Naive thymus-derived CD8-positive, alpha-beta T cell (primary cell): ENCODE results near the gene RAB5A. TPM values are rescaled to one million over a fixed set of nuclear protein-coding genes. Genes with fewer than 3 reads are reported as not detected.
"Not testable (repeated sequence)": the region's sequence is repeated elsewhere in the genome, so short reads cannot be mapped to it uniquely, and the experiment has no call there.

Experiments used
- ATAC-seq, 2 donors: fragments of 150-1000 bp; cut with Tn5 transposase in 1 of 2; sonication (Bioruptor Pico), chemical (Tn5 transposase) in 1 of 2; 1 replicate in 1 of 2; 2 replicates in 1 of 2; pipeline ENCODE4 v1.10.0; 2021; ENCODE audit warnings: mild to moderate bottlenecking in 2 of 2, moderate library complexity in 2 of 2
- POLR2A ChIA-PET: fragments of 350-600 bp; sonication (Branson Sonifier 250); formaldehyde crosslinking; loops from one replicate; lab custom pipeline; 2021; ENCODE audit warnings: antibody characterized with exemption; lab: Charles Lee
- DNase-seq, 10 donors: peaks; one replicate each; pipeline versions ENCODE4 v3.0.0 to v3.0.0-alpha.2; 2020 to 2022
- H3K27ac Mint-ChIP-seq, 10 donors: one replicate each; pipeline ENCODE4 v1.8.0; 2020 to 2022; ENCODE audit warnings: mild to moderate bottlenecking in 10 of 10, mixed read lengths in 10 of 10, moderate library complexity in 4 of 10, inconsistent platforms in 1 of 10
- H3K27me3 Mint-ChIP-seq, 5 donors: one replicate each; pipeline ENCODE4 v1.8.0; 2021 to 2022; ENCODE audit warnings: mixed read lengths in 5 of 5
- H3K36me3 Mint-ChIP-seq, 3 donors: one replicate each; pipeline ENCODE4 v1.8.0; 2020 to 2022; ENCODE audit warnings: mixed read lengths in 3 of 3, mild to moderate bottlenecking in 2 of 3, inconsistent platforms in 1 of 3
- H3K4me1 Mint-ChIP-seq, 4 donors: one replicate each; pipeline ENCODE4 v1.8.0; 2021 to 2022; ENCODE audit warnings: mixed read lengths in 4 of 4
- H3K4me3 Mint-ChIP-seq, 10 donors: one replicate each; pipeline ENCODE4 v1.8.0; 2020 to 2022; ENCODE audit warnings: mild to moderate bottlenecking in 10 of 10, mixed read lengths in 10 of 10, moderate library complexity in 6 of 10, inconsistent platforms in 1 of 10
- H3K9me3 Mint-ChIP-seq, 9 donors: one replicate each; pipeline ENCODE4 v1.8.0; 2020 to 2022; ENCODE audit warnings: mixed read lengths in 9 of 9, mild to moderate bottlenecking in 3 of 9, inconsistent platforms in 1 of 9, moderate library complexity in 1 of 9
- polyA plus RNA-seq, 3 donors: library from polyadenylated mRNA; unstranded; fragments of 300-500 nt; fragmentation: Illumina TruSeq; gene quantifications; one replicate each; pipeline ENCODE4 v1.2.3, GENCODE V29; 2021
- total RNA-seq, 8 experiments: library from RNA in 2 of 8; stranded (reverse) in 2 of 8; gene quantifications; one replicate each; pipeline ENCODE4 v1.2.3 and lab custom pipeline; 2021 to 2026

The RAB5A gene
- total and polyA plus RNA-seq, 5 experiments from 2014 or later = 23.9 to 79.4 (median 31.2) TPM

DNA sequence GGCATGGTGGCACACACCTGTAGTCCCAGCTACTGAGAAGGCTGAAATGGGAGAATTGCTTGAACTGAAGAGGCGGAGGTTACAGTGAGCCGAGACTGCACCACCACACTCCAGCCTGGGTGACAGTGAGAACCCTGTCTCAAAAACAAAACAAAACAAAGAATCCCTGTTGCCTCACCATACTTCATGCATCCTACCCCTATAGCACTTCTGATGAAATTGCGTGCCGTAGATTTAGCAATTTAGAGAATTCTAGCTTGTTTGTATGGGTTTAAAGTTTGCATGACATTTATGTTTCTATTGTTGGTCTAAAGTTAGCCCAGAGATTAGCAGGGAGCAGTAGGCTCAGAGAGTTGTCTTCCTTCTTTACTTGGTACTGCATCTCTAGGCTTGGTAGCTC, 7.8 kb downstream of the RAB5A start:
- no peaks in the 10 kb centered on the region for H3K27me3 Mint-ChIP-seq
- peaks cover 23 to 81% (median 66%) of the 10 kb centered on the region in 4 donors for H3K4me1 Mint-ChIP-seq
- ATAC-seq = no peak
- no peak for DNase-seq
- POLR2A ChIA-PET = no interaction called here
- peak overlapping the region in 1 of 10 donors; percentile 29 for H3K4me3 Mint-ChIP-seq
- H3K27ac Mint-ChIP-seq = peak overlapping the region in 2 of 10 donors; percentile 7 to 8
- no peaks in the 10 kb centered on the region for H3K9me3 Mint-ChIP-seq
- peaks cover 0 to 72% (median 18%) of the 10 kb centered on the region in 3 donors for H3K36me3 Mint-ChIP-seq

DNA sequence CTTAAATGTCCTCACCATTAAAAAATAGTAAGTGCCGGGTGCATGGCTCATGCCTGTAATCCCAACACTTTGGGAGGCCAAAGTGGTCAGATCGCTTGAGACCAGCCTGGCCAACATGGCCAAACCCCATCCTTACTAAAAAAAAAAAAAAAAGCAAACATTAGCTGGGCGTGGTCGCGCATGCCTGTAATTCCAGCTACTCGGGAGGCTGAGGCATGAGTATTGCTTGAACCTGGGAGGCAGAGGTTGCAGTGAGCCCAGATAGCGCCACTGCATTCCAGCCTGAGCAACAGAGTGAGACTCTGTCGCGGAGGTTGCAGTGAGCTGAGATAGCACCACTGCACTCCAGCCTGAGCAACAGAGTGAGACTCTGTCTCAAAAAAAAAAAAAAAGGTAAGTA, 10.5 kb downstream of the RAB5A start:
- H3K4me3 Mint-ChIP-seq, DNase-seq, H3K27me3 Mint-ChIP-seq, H3K9me3 Mint-ChIP-seq, ATAC-seq: not testable (repeated sequence)
- H3K36me3 Mint-ChIP-seq = peaks cover 0 to 75% (median 15%) of the 10 kb centered on the region in 3 donors
- H3K27ac Mint-ChIP-seq = peak overlapping the region in 4 of 10 donors; percentile 19 to 72 (median 30)
- POLR2A ChIA-PET = interaction anchor here (1.2 kb wide), 1 partner anchor 10 kb away, joined by 4 read pairs; the partner anchor contains the start of gene RAB5A
- peaks cover 26 to 84% (median 75%) of the 10 kb centered on the region in 4 donors for H3K4me1 Mint-ChIP-seq

DNA sequence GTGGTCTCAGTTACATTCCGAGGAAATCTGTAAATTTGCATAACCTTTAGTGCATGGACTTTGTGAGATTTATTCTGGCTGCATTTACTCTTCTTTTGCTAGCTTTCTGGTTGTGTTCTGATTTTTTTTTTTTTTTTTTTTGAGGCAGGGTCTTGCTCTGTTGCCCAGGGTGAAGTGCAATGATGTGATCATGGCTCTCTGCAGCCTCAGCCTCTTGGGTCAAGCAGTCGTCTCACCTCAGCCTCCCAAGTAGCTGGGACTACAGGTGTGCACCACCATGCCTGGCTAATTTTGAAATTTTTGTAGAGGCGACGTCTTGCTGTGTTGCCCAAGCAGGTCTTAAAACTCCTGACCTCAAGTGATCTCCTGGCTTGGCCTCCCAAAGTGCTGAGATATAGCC, 12.6 kb downstream of the RAB5A start:
- H3K4me1 Mint-ChIP-seq = peaks cover 30 to 87% (median 82%) of the 10 kb centered on the region in 4 donors
- no peak for ATAC-seq
- no peak overlapping the region for H3K4me3 Mint-ChIP-seq
- H3K36me3 Mint-ChIP-seq = peaks cover 0 to 70% (median 11%) of the 10 kb centered on the region in 3 donors
- H3K27ac Mint-ChIP-seq = peak overlapping the region in 5 of 10 donors; percentile 12 to 62 (median 34)
- H3K27me3 Mint-ChIP-seq = no peaks in the 10 kb centered on the region
- no peaks in the 10 kb centered on the region for H3K9me3 Mint-ChIP-seq
- no peak for DNase-seq
- POLR2A ChIA-PET = interaction anchor here (0.6 kb wide), 1 partner anchor 12 kb away, joined by 4 read pairs; no protein-coding TSS in a partner anchor

DNA sequence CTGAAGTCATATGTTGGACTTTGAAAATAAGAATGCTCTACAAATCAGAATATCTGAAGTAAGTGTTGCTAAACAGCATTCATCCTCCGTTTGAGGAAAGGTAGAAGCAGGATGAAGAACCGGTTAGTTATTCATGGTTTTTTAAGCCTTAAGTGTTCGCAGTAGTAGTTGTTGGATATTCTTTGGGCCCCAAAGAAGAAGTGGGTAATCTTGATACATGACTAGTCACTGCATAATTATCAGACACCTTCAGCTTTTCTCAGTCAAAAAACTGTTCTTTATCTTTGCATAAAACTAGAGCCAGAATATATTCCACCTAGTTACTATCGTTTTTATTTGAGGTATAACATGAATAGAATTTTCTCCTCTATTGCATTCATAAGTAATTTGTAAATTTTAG, 13.8 kb downstream of the RAB5A start:
- Mint-ChIP-seq H3K27me3 (no peaks in the 10 kb centered on the region), H3K27ac (peak overlapping the region in 3 of 10 donors; percentile 12 to 78 (median 61)), H3K4me3 (no peak overlapping the region), H3K36me3 (peaks cover 0 to 62% (median 5%) of the 10 kb centered on the region in 3 donors), H3K9me3 (no peaks in the 10 kb centered on the region), H3K4me1 (peaks cover 31 to 87% (median 77%) of the 10 kb centered on the region in 4 donors)
- DNase-seq (no peak), ATAC-seq (no peak)
- POLR2A ChIA-PET = no interaction called here

DNA sequence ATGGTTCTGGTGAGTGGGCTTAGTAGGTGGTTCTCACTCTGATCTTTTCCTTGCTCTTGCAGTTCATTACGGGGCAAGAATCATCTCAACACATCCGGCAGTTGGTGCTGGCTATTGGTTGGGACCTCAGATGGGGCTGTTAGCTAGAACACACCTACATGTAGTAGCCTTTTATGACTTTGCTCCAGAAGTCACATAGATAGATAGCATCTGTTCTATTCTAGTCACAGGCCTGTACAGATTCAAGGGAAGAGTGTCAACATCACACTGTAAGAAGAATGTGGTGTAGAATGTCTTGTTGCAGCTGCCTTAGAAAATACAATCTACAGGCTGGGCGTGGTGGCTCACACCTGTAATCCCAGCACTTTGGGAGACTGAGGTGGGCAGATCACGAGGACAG, 15.1 kb downstream of the RAB5A start:
- POLR2A ChIA-PET = no interaction called here
- Mint-ChIP-seq H3K36me3 (peaks cover 0 to 64% (median 10%) of the 10 kb centered on the region in 3 donors), H3K27ac (peak overlapping the region in 4 of 10 donors; percentile 27 to 64 (median 28)), H3K27me3 (no peaks in the 10 kb centered on the region), H3K4me3 (peak overlapping the region in 2 of 10 donors; percentile 1 to 22), H3K9me3 (no peaks in the 10 kb centered on the region), H3K4me1 (peaks cover 29 to 91% (median 83%) of the 10 kb centered on the region in 4 donors)
- DNase-seq (no peak), ATAC-seq (no peak)

DNA sequence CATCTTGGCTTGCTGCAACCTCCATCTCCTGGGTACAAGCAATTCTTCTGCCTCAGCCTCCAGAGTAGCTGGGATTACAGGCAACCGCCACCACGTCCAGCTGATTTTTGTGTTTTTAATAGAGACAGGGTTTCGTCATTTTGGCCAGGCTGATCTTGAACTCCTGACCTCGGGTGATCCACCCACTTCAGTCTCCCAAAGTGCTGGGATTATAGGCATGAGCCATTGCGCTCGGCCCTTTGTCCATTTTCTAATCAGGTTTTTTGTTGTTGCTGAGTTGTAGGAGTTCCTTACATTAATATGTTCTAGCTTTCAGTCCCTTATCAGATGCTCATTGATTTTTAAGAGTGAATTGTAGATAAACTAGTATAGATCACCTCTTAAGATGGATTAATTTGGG, 20.3 kb downstream of the RAB5A start:
- peaks cover 0 to 61% (median 9%) of the 10 kb centered on the region in 3 donors for H3K36me3 Mint-ChIP-seq
- peak overlapping the region in 1 of 10 donors; percentile 9 for H3K4me3 Mint-ChIP-seq
- H3K27ac Mint-ChIP-seq = peak overlapping the region in 5 of 10 donors; percentile 3 to 52 (median 9)
- peaks cover 13 to 78% (median 66%) of the 10 kb centered on the region in 4 donors for H3K4me1 Mint-ChIP-seq
- H3K27me3 Mint-ChIP-seq = no peaks in the 10 kb centered on the region
- ATAC-seq = no peak
- no peaks in the 10 kb centered on the region for H3K9me3 Mint-ChIP-seq
- no peak for DNase-seq
- POLR2A ChIA-PET = interaction anchor here (0.7 kb wide), 1 partner anchor 84 kb away, joined by 3 read pairs; no protein-coding TSS in a partner anchor

DNA sequence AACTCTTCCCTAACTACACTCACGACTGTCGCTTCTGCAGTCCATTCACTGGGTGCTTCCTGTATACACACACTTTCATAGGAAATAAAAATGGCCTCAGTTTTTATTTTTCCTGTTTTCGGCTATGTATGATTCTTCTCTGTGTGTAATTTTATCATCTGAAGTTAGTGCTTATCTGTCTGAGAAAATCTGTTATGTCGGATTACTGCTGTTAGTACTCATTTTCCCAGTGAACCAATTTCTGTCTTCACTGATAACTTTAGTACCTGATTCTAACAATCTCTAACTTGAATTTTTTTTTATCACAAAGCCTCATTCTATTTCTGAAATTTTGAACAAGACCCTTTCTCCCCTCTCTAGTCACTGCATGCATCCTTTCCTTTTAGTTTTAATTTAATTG, 20.9 kb downstream of the RAB5A start:
- Mint-ChIP-seq H3K4me3 (no peak overlapping the region), H3K27ac (peak overlapping the region in 6 of 10 donors; percentile 1 to 49 (median 8))
- no peak for ATAC-seq

DNA sequence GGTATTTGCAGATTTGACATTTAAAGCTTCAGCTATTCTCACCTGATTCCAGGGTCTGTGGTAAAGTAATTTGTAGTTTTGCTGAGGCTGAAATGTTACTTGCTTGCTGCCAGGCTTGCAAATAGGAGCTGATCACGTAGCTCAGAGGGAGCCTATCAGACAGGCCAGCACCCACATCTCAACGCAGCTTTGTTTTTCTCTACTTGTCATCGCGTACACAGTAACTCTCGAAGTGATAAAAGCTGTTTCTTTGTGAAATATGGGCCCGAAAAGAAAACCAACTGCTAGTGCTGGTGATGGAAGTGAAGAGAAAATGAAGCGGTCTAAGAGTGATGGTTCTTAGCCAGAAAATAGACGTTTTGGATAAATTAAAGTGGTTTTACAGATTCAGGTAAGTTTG, 23.4 kb downstream of the RAB5A start:
- Mint-ChIP-seq H3K4me1 (peaks cover 9 to 58% (median 49%) of the 10 kb centered on the region in 4 donors), H3K4me3 (peak overlapping the region in 1 of 10 donors; percentile 9), H3K27me3 (no peaks in the 10 kb centered on the region), H3K27ac (peak overlapping the region in 3 of 10 donors; percentile 41 to 69 (median 44)), H3K36me3 (peaks cover 5 to 74% (median 14%) of the 10 kb centered on the region in 3 donors), H3K9me3 (no peaks in the 10 kb centered on the region)
- POLR2A ChIA-PET = no interaction called here
- DNase-seq (no peak), ATAC-seq (no peak)

More for the DNA sequence above, 20.9 kb downstream of the RAB5A start:
- Mint-ChIP-seq H3K9me3 (no peaks in the 10 kb centered on the region), H3K27me3 (no peaks in the 10 kb centered on the region), H3K4me1 (peaks cover 15 to 77% (median 66%) of the 10 kb centered on the region in 4 donors), H3K36me3 (peaks cover 0 to 62% (median 9%) of the 10 kb centered on the region in 3 donors)
- POLR2A ChIA-PET = no interaction called here
- DNase-seq = no peak

DNA sequence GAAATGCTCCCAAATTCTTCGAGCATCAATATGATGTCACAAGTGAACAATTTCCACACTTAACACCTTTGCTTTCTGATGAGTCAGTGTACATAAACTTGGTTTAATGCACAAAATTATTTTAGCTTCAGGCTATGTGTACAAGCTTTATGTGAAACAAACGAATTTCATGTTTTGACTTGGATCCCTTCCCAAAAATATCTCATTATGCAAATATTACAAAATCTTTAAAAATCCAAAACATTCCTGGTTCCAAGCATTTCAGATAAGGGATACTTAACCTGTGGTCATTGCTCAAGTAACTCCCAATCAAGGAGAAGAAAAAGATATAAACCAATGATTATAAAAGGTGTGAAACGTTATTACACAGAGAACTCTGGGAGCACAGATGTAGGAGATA, 25.2 kb downstream of the RAB5A start:
- POLR2A ChIA-PET = no interaction called here
- Mint-ChIP-seq H3K27me3 (no peaks in the 10 kb centered on the region), H3K9me3 (no peaks in the 10 kb centered on the region), H3K4me3 (no peak overlapping the region), H3K4me1 (peaks cover 6 to 41% (median 35%) of the 10 kb centered on the region in 4 donors), H3K27ac (peak overlapping the region in 1 of 10 donors; percentile 8), H3K36me3 (peaks cover 5 to 79% (median 16%) of the 10 kb centered on the region in 3 donors)
- DNase-seq (no peak), ATAC-seq (no peak)

DNA sequence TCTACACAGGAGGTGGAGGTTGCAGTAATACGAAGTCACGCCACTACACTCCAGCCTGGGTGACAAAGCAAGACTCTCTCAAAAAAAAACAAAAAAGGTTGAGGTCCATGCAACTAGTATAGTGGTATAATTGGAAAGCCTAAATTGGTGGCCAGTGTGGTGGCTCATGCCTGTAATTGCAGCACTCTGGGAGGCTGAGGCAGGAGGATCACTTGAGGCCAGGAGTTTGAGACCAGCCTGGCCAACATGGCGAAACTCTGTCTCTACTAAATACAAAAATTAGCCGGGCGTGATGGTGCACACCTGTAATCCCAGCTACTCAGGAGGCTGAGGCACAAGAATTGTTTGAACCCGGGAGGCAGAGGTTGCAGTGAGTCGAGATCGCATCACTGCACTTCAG, 42.0 kb downstream of the RAB5A start:
- H3K9me3 Mint-ChIP-seq, ATAC-seq: not testable (repeated sequence)

DNA sequence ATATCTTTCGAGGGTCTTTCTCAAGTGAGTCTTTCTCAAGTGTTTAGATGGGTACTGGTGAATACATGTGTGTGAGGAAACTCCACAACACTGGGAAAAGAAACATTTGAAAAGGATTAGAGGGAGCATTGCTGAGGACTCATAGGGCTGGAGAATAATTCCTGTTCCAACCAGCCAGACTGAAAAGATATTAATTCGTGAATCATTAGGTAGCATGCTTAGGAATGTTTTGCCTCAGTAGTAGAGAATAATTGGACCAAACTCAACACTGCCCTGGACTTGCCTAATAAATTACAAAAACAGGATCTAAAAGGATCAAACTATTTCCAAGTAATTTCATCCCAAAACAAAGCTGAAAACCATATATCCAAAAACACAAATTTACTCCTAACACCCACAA, 47.9 kb downstream of the RAB5A start:
- Mint-ChIP-seq H3K27ac (no peak overlapping the region), H3K4me3 (no peak overlapping the region), H3K4me1 (peaks cover 0 to 5% (median 2%) of the 10 kb centered on the region in 4 donors), H3K36me3 (no peaks in the 10 kb centered on the region), H3K9me3 (peaks cover 0 to 5% (median 0%) of the 10 kb centered on the region in 9 donors), H3K27me3 (no peaks in the 10 kb centered on the region)
- no peak for ATAC-seq
- POLR2A ChIA-PET = no interaction called here
- DNase-seq = no peak

More for the DNA sequence above, 42.0 kb downstream of the RAB5A start:
- DNase-seq, H3K4me3 Mint-ChIP-seq, H3K27me3 Mint-ChIP-seq, H3K4me1 Mint-ChIP-seq: not testable (repeated sequence)
- peak overlapping the region in 2 of 10 donors; percentile 24 to 46 for H3K27ac Mint-ChIP-seq
- POLR2A ChIA-PET = interaction anchor here (0.7 kb wide), 1 partner anchor 130 kb away, joined by 3 read pairs; no protein-coding TSS in a partner anchor
- peaks cover 7 to 28% (median 25%) of the 10 kb centered on the region in 3 donors for H3K36me3 Mint-ChIP-seq

DNA sequence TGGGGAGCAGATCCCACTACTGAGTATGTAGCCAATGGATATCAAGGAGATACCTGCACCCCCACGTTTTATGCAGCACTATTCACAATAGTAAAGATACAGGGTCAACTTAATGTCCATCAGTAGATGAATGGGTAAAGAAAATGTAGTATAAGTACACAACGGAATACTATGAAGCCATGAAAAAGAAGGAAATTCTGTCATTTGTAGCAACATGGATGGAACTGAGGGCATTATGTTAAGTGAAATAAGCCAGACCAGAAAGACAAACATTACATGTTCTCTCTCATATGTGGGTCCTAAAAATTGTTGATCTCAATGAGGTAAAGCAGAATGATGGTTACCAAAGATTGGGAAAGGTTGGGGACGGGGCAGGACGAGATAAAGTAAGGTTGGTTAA, 50.6 kb downstream of the RAB5A start:
- ATAC-seq (no peak), DNase-seq (no peak)
- Mint-ChIP-seq H3K4me1 (no peaks in the 10 kb centered on the region), H3K27ac (peak overlapping the region in 1 of 10 donors; percentile 15), H3K36me3 (no peaks in the 10 kb centered on the region), H3K27me3 (no peaks in the 10 kb centered on the region), H3K9me3 (peaks cover 0 to 5% (median 0%) of the 10 kb centered on the region in 9 donors), H3K4me3 (no peak overlapping the region)
- POLR2A ChIA-PET = no interaction called here

DNA sequence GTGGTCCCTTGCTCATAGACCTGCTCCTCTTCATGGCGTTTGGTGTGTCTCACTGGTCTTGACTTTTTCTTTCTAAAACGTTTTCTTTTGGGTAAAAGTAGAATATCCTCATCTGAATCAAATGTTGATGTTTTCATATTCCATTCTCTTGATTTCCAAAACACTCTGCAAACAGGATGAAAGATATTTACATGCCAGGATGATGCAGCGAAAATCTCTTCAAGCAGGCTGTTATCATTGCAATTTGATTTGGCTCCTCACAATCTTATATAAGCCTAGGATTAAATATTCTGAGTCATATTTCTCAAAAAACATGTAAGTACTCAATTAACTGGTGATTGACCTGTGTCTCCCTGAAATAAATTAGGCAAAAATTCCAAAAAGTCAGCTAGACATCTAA, 55.0 kb downstream of the RAB5A start:
- H3K9me3 Mint-ChIP-seq = peaks cover 0 to 5% (median 0%) of the 10 kb centered on the region in 9 donors
- H3K4me1 Mint-ChIP-seq = no peaks in the 10 kb centered on the region
- H3K27me3 Mint-ChIP-seq = no peaks in the 10 kb centered on the region
- H3K4me3 Mint-ChIP-seq = no peak overlapping the region
- POLR2A ChIA-PET = no interaction called here
- no peaks in the 10 kb centered on the region for H3K36me3 Mint-ChIP-seq
- ATAC-seq = no peak
- no peak for DNase-seq
- no peak overlapping the region for H3K27ac Mint-ChIP-seq
